Adrenal gland (tissue), 5 donors: ENCODE results near the gene TP53.

ENCODE experiments used
- POLR2A ChIP-seq, 2 donors: fragments of 450-650 bp; IDR thresholded peaks; one replicate each; pipeline ENCODE4 v1.6.1; 2017; ENCODE audit warnings: antibody characterized with exemption in 2 of 2, mild to moderate bottlenecking in 2 of 2, moderate library complexity in 1 of 2
- TF ChIP-seq, protein P1 (sequence below), 6 experiments: fragments of 450-650 bp in 4 of 6; fragments of 200-600 bp in 2 of 6; sonication (generic) in 1 of 6; IDR thresholded peaks; 1 replicate in 5 of 6; 2 replicates in 1 of 6; pipeline versions ENCODE4 v1.5.1 to v1.8.0; 2016 to 2021; ENCODE audit warnings: antibody characterized with exemption in 6 of 6, mild to moderate bottlenecking in 2 of 6, moderate library complexity in 1 of 6
- donor health status: DM: no; HTN: no; CAD: no.

DNA sequence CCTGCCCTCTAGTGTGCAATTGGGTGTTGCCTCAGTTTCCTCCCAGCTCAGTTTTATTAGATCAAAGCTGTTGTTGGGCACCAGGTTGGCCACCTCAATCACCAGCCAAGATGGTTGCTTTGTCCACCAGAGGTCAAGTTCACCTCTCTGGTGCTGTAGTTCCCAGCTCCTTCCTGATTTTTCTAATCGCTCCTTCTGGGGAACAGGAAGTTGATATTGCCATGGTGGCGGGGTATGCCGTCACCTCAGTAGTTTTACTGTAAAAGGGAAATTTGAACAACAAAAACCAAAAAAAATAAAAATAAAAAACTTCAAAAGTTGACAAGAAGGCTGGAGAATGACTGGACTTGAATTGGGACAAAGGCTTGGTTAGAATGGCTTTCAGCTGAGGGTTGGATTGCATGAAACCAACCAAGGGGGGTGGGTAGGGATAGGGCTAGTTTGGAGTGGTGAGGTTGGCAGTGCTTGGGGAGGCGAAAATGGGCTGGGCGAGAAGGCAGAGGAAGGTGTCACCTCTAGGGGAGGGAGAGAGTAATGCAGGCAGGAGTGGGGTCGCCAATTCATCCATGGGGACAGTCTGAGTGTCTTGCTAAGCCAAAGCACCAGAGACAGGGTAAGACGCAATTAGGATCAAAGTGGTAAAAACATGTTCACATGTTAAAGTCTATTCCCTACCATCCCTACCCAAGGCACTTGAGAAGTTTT is 23.9 kb upstream of the TP53 start:
- TF ChIP-seq, protein P1, sequence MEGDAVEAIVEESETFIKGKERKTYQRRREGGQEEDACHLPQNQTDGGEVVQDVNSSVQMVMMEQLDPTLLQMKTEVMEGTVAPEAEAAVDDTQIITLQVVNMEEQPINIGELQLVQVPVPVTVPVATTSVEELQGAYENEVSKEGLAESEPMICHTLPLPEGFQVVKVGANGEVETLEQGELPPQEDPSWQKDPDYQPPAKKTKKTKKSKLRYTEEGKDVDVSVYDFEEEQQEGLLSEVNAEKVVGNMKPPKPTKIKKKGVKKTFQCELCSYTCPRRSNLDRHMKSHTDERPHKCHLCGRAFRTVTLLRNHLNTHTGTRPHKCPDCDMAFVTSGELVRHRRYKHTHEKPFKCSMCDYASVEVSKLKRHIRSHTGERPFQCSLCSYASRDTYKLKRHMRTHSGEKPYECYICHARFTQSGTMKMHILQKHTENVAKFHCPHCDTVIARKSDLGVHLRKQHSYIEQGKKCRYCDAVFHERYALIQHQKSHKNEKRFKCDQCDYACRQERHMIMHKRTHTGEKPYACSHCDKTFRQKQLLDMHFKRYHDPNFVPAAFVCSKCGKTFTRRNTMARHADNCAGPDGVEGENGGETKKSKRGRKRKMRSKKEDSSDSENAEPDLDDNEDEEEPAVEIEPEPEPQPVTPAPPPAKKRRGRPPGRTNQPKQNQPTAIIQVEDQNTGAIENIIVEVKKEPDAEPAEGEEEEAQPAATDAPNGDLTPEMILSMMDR (IDR thresholded peaks at IDR 0.05) = no peak
- TF ChIP-seq POLR2A (IDR thresholded peaks at IDR 0.05) = no peak
